Mucosa of descending colon (tissue), 3 donors: ENCODE data around the gene HBP1. TPM values are rescaled to one million over a fixed set of nuclear protein-coding genes. Genes with fewer than 3 reads are reported as not detected.

Source experiments
- ATAC-seq: fragments of 200-7000 bp; cut with Tn5 transposase; one replicate; pipeline ENCODE4 v1.9.1; 2020; ENCODE audit warnings: mild to moderate bottlenecking, moderate library complexity
- DNase-seq, 3 donors: peaks; one replicate each; pipeline ENCODE4 v3.0.0-alpha.2; 2020
- H3K36me3 ChIP-seq: fragments of 200-600 bp; one replicate; pipeline ENCODE4 v1.8.0; 2021; ENCODE audit warnings: low read depth, mild to moderate bottlenecking
- H3K4me1 ChIP-seq: fragments of 200-600 bp; one replicate; pipeline ENCODE4 v1.8.0; 2021; ENCODE audit warnings: low read depth, mild to moderate bottlenecking
- H3K4me3 ChIP-seq: fragments of 200-600 bp; one replicate; pipeline ENCODE4 v1.8.0; 2021; ENCODE audit warnings: mild to moderate bottlenecking
- H3K9me3 ChIP-seq: fragments of 200-600 bp; one replicate; pipeline ENCODE4 v1.8.0; 2021; ENCODE audit warnings: mild to moderate bottlenecking
- intact Hi-C, 2 donors: fragments of 100-400 bp; cut with DNase I in 1 of 2; cut with micrococcal nuclease in 1 of 2; formaldehyde crosslinking; loops; one replicate each; pipeline versions ENCODE4 v1.11.0 to v1.11.1; 2022; cut with DNase I, micrococcal nuclease
- total RNA-seq, 3 donors: library from RNA; stranded (reverse); fragmentation: NEBNext Ultra II Directional in 2 of 3; extraction: Animal tissue kit (Norgen Biotek cat#: 25700) in 2 of 3; gene quantifications; one replicate each; pipeline versions ENCODE4 v1.2.1 to v1.2.4, GENCODE V29; 2021 to 2023
- TF ChIP-seq, protein P1 (sequence below): fragments of 200-600 bp; IDR thresholded peaks from one replicate; pipeline ENCODE4 v1.8.0; 2022; ENCODE audit warnings: antibody characterized with exemption, mild to moderate bottlenecking
- donor health status: DM: no; HTN: no; CAD: no; lungs with moderate emphysema.
- donor health status: DM: no; HTN: no; CAD: no.
- donor health status: DM: no; HTN: yes; CAD: no.

Gene HBP1
- total RNA-seq, 3 donors from 2014 or later = 41.2 to 81.5 (median 71.4) TPM

DNA sequence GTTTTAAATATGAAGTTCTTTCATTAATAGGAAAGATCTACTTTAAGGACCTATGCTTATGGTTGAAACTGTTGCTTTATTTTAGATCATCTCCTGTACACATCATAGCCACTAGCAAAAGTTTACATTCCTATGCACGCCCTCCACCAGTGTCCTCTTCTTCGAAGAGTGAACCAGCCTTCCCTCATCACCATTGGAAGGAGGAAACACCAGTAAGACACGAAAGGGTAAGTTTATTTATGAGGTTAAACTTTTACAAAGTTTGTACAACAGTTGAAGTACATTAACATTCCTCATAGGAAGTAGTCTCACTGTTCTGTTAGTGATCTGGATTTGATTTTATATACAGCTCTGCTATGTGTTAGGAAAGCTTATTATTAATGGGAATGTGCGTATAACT is 16.9 kb downstream of the HBP1 start:
- Histone ChIP-seq H3K4me3 (no peak overlapping the region), H3K4me1 (peaks cover 8% of the 10 kb centered on the region), H3K36me3 (no peaks in the 10 kb centered on the region), H3K9me3 (no peaks in the 10 kb centered on the region)
- ATAC-seq (peak; percentile 68), DNase-seq (no peak)
- intact Hi-C loops = no loop called here
- TF ChIP-seq, protein P1, sequence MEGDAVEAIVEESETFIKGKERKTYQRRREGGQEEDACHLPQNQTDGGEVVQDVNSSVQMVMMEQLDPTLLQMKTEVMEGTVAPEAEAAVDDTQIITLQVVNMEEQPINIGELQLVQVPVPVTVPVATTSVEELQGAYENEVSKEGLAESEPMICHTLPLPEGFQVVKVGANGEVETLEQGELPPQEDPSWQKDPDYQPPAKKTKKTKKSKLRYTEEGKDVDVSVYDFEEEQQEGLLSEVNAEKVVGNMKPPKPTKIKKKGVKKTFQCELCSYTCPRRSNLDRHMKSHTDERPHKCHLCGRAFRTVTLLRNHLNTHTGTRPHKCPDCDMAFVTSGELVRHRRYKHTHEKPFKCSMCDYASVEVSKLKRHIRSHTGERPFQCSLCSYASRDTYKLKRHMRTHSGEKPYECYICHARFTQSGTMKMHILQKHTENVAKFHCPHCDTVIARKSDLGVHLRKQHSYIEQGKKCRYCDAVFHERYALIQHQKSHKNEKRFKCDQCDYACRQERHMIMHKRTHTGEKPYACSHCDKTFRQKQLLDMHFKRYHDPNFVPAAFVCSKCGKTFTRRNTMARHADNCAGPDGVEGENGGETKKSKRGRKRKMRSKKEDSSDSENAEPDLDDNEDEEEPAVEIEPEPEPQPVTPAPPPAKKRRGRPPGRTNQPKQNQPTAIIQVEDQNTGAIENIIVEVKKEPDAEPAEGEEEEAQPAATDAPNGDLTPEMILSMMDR = no peak

DNA sequence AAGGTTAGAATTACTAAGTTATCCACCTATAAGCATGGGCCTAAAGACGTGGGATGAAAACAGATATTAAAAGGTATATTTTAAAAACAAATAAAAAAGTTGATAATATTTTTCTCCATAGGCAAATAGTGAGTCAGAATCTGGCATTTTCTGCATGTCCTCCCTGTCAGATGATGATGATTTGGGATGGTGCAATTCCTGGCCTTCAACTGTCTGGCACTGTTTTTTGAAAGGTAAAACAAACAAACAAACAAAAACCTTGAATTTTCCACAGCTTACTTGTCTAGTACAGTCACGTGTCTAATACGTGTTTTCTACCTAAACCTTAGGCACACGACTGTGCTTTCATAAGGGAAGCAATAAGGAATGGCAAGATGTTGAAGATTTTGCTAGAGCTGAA is 17.4 kb downstream of the HBP1 start:
- no peak for ATAC-seq
- peaks cover 5% of the 10 kb centered on the region for H3K4me1 ChIP-seq
- intact Hi-C loops = no loop called here
- TF ChIP-seq, protein P1 = no peak
- H3K9me3 ChIP-seq = no peaks in the 10 kb centered on the region
- no peaks in the 10 kb centered on the region for H3K36me3 ChIP-seq
- H3K4me3 ChIP-seq = no peak overlapping the region
- DNase-seq = no peak

DNA sequence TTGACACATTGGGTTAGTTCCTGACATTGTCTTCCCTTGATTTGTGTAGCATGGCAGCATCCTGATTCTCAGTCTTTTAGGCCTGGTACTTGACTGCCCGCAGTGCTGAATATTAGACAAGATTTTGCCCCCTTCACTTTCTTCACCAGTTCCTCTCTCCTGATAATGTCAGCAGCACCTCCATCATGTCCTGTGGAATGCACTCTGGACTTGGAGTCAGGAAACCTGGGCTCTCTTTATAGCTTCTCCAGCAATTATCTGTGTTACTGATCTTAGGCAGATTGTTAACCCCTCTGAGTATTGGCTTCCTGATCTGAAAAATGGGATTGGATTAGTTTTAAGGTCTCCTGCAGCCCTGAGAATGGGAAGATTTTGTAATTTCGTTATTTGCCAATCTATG is 19.0 kb downstream of the HBP1 start:
- TF ChIP-seq, protein P1 = no peak
- ATAC-seq = no peak
- no peak overlapping the region for H3K4me3 ChIP-seq
- H3K9me3 ChIP-seq = no peaks in the 10 kb centered on the region
- peaks cover 5% of the 10 kb centered on the region for H3K4me1 ChIP-seq
- no peak for DNase-seq
- H3K36me3 ChIP-seq = no peaks in the 10 kb centered on the region
- intact Hi-C loops = no loop called here

DNA sequence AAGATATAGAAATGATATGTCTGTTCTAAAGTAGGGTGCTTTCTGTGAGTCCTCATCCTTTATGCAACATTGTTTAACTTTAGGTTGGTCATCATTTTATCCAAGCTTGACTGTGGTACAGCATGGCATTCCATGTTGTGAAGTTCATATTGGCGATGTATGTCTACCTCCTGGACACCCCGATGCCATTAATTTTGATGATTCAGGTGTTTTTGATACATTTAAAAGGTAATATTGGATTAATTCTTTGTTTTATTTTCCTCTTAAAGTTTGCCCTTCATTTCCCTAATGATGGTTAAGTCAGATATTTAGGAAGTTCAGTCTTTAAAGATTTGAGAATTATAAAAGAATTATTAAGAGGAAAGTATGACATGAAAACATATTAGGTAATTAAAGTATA is 21.3 kb downstream of the HBP1 start:
- ATAC-seq = no peak
- no peak for DNase-seq
- Histone ChIP-seq H3K4me3 (no peak overlapping the region), H3K36me3 (no peaks in the 10 kb centered on the region), H3K4me1 (peaks cover 5% of the 10 kb centered on the region), H3K9me3 (no peaks in the 10 kb centered on the region)
- intact Hi-C loops = no loop called here
- TF ChIP-seq, protein P1 = no peak

DNA sequence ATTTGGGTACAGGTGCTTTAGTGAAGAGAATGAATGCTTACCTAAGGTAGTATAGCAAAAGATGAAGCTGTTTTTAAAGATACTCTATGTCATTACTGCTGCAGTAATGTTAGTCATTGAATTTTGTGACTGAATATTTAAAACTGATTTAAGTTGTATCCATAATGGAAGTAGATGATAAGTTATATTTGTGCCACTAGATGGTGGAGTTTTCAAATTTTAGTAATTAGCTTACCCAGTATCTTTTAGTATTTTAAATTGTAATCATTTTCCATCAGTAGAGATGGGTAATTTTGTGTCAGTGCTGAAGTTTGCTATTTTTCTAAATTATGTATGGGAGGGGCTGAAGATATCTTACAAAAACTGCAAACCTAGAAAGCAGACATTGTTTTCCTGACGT is 25.2 kb downstream of the HBP1 start:
- no peaks in the 10 kb centered on the region for H3K9me3 ChIP-seq
- no peak for ATAC-seq
- H3K36me3 ChIP-seq = peaks cover 9% of the 10 kb centered on the region
- no peak overlapping the region for H3K4me3 ChIP-seq
- intact Hi-C loops = no loop called here
- no peak for DNase-seq
- H3K4me1 ChIP-seq = no peaks in the 10 kb centered on the region
- TF ChIP-seq, protein P1 = no peak
